ENCODE results near the gene IQGAP2.

Gene IQGAP2

DNA sequence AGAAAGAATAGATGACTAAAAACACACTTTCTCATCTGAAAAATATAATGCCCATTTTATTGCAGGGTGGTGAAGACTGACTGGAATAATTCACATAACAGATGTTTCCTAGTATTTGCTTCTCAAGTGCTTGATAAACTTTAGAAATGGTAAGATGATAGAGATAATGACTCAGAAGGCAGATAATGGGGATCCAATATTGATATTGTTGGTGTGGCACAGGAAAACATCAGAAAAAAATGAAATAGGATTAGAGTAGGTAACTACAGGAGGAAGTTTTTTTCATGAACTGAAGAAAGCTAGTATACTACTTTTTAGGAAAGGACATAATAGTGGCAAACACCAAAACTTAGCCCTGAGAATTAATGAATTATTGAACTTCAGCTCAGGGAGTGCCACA lies 240.3 kb downstream of the IQGAP2 start:
- TF ChIP-seq EP300 (IDR thresholded peaks at IDR 0.05; ENCODE audit: borderline replicate concordance) (no peak), FOXM1 (IDR thresholded peaks at IDR 0.05; ENCODE audit: borderline replicate concordance, low read depth) (no peak), TAF1 (IDR thresholded peaks at IDR 0.05; ENCODE audit: low read depth) (no peak), EGR1 (IDR thresholded peaks at IDR 0.05) (no peak), NFIC (IDR thresholded peaks at IDR 0.05) (no peak), CEBPB (IDR thresholded peaks at IDR 0.05) (no peak), TCF12 (IDR thresholded peaks at IDR 0.05; ENCODE audit: low read depth) (no peak), YY1 (IDR thresholded peaks at IDR 0.05; ENCODE audit: low read depth) (no peak), TEAD4 (IDR thresholded peaks at IDR 0.05) (no peak), CREB1 (IDR thresholded peaks at IDR 0.05; ENCODE audit: low read depth) (no peak), ZBTB7A (IDR thresholded peaks at IDR 0.05; ENCODE audit: low read depth) (no peak)
- TF ChIP-seq, protein P1, sequence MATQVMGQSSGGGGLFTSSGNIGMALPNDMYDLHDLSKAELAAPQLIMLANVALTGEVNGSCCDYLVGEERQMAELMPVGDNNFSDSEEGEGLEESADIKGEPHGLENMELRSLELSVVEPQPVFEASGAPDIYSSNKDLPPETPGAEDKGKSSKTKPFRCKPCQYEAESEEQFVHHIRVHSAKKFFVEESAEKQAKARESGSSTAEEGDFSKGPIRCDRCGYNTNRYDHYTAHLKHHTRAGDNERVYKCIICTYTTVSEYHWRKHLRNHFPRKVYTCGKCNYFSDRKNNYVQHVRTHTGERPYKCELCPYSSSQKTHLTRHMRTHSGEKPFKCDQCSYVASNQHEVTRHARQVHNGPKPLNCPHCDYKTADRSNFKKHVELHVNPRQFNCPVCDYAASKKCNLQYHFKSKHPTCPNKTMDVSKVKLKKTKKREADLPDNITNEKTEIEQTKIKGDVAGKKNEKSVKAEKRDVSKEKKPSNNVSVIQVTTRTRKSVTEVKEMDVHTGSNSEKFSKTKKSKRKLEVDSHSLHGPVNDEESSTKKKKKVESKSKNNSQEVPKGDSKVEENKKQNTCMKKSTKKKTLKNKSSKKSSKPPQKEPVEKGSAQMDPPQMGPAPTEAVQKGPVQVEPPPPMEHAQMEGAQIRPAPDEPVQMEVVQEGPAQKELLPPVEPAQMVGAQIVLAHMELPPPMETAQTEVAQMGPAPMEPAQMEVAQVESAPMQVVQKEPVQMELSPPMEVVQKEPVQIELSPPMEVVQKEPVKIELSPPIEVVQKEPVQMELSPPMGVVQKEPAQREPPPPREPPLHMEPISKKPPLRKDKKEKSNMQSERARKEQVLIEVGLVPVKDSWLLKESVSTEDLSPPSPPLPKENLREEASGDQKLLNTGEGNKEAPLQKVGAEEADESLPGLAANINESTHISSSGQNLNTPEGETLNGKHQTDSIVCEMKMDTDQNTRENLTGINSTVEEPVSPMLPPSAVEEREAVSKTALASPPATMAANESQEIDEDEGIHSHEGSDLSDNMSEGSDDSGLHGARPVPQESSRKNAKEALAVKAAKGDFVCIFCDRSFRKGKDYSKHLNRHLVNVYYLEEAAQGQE (IDR thresholded peaks at IDR 0.05; ENCODE audit: low read depth), result no peak

DNA sequence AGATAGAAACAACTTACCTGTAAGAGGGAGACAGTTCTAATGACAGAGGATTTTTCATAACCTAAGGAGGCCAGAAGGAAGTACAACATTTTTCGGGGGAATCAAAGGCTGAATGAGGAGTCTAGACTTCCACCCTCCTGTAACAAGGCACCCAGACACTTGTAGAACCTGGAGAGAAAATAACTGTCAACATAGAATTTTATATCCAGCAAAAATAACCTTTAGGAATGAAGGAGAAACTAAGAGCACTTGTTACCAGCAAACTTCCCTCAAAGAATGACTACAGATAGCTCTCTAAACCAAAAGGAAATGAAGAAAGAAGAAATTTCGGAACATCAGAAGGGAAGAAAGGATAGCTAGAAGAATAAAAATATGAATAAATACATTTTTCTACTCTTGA lies 246.1 kb downstream of the IQGAP2 start:
- no peak for TF ChIP-seq TCF12 (IDR thresholded peaks at IDR 0.05; ENCODE audit: low read depth)
- no peak for TF ChIP-seq RAD21 (IDR thresholded peaks at IDR 0.05; ENCODE audit: low read depth)
- TF ChIP-seq EP300 (IDR thresholded peaks at IDR 0.05; ENCODE audit: borderline replicate concordance), result no peak
- no peak for TF ChIP-seq NFIC (IDR thresholded peaks at IDR 0.05)
- TF ChIP-seq, protein P1 (IDR thresholded peaks at IDR 0.05; ENCODE audit: low read depth), result no peak
- no peak for TF ChIP-seq EGR1 (IDR thresholded peaks at IDR 0.05)
- TF ChIP-seq TAF1 (IDR thresholded peaks at IDR 0.05; ENCODE audit: low read depth), result no peak
- TF ChIP-seq CEBPB (IDR thresholded peaks at IDR 0.05), result no peak
- TF ChIP-seq TEAD4 (IDR thresholded peaks at IDR 0.05), result no peak
- no peak for TF ChIP-seq ZBTB7A (IDR thresholded peaks at IDR 0.05; ENCODE audit: low read depth)
- TF ChIP-seq CREB1 (IDR thresholded peaks at IDR 0.05; ENCODE audit: low read depth), result no peak
- TF ChIP-seq, protein P2, sequence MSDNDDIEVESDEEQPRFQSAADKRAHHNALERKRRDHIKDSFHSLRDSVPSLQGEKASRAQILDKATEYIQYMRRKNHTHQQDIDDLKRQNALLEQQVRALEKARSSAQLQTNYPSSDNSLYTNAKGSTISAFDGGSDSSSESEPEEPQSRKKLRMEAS (IDR thresholded peaks at IDR 0.05), result no peak
- TF ChIP-seq YY1 (IDR thresholded peaks at IDR 0.05; ENCODE audit: low read depth), result no peak
- TF ChIP-seq, protein P3, sequence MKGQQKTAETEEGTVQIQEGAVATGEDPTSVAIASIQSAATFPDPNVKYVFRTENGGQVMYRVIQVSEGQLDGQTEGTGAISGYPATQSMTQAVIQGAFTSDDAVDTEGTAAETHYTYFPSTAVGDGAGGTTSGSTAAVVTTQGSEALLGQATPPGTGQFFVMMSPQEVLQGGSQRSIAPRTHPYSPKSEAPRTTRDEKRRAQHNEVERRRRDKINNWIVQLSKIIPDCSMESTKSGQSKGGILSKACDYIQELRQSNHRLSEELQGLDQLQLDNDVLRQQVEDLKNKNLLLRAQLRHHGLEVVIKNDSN (IDR thresholded peaks at IDR 0.05), result no peak
- no peak for TF ChIP-seq FOXM1 (IDR thresholded peaks at IDR 0.05; ENCODE audit: borderline replicate concordance, low read depth)

DNA sequence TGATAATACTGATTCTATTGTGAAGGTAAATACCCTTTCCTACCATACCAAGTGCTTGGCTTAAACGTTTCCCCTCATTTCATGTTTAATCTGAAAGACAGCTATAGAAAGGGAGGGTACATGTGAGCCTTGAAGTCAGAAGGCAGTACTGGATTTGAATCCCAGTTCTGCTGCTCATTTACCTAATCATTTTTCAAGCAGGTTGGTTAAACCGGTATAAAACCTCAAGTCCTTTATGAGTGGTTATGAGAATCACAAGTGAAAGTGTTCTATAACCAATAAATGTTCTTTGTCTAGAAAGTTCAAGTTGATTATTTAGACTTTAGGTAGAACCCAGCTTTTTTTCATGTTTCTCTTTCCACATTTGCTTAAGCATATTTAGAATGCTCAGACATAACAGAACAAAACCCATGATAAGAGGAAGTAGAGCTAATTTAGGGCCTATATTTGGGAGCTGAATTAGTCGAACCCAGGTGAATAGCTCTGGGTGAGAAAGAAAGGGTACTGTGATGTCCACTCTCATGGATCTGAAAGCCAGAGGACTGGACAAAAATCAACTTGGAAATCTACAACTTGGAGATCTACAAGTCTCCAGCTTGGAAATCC lies 249.8 kb downstream of the IQGAP2 start:
- TF ChIP-seq NFIC (IDR thresholded peaks at IDR 0.05) (no peak), TCF12 (IDR thresholded peaks at IDR 0.05; ENCODE audit: low read depth) (no peak), EGR1 (IDR thresholded peaks at IDR 0.05) (no peak), FOXM1 (IDR thresholded peaks at IDR 0.05; ENCODE audit: borderline replicate concordance, low read depth) (no peak), ZBTB7A (IDR thresholded peaks at IDR 0.05; ENCODE audit: low read depth) (no peak), EP300 (IDR thresholded peaks at IDR 0.05; ENCODE audit: borderline replicate concordance) (no peak), CEBPB (IDR thresholded peaks at IDR 0.05) (no peak), CREB1 (IDR thresholded peaks at IDR 0.05; ENCODE audit: low read depth) (no peak), RAD21 (IDR thresholded peaks at IDR 0.05; ENCODE audit: low read depth) (no peak)
- TF ChIP-seq, protein P1 (IDR thresholded peaks at IDR 0.05; ENCODE audit: low read depth), result no peak
- TF ChIP-seq, protein P3 (IDR thresholded peaks at IDR 0.05), result no peak
- TF ChIP-seq, protein P2 (IDR thresholded peaks at IDR 0.05), result no peak

DNA sequence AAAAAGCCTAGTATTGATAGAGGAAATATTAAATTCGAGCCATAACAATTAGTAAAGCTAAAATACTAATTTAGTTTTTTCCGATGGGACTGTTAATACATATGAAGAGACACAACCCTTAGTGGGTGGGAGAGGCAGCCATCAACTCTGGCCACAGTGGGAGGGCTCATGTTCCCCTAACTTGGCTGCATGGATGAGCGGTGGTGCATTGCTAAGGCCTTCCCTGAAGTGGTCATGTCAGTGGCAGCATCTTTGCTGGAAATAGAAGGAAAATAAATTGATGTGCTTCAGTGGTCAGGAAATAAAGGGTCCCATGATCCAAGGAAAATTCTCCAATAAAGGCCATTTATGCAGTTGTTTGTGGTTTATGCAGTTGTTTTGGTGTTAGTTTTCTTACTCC lies 254.0 kb downstream of the IQGAP2 start:
- TF ChIP-seq FOXM1 (IDR thresholded peaks at IDR 0.05; ENCODE audit: borderline replicate concordance, low read depth), result no peak
- no peak for TF ChIP-seq ZBTB7A (IDR thresholded peaks at IDR 0.05; ENCODE audit: low read depth)
- no peak for TF ChIP-seq TCF12 (IDR thresholded peaks at IDR 0.05; ENCODE audit: low read depth)
- TF ChIP-seq RAD21 (IDR thresholded peaks at IDR 0.05; ENCODE audit: low read depth), result no peak
- TF ChIP-seq YY1 (IDR thresholded peaks at IDR 0.05; ENCODE audit: low read depth), result no peak
- TF ChIP-seq, protein P1 (IDR thresholded peaks at IDR 0.05; ENCODE audit: low read depth), result no peak
